GM19324 (cell line): ENCODE results near the gene LACRT.
"Not testable (repeated sequence)": the region's sequence is repeated elsewhere in the genome, so short reads cannot be mapped to it uniquely, and the experiment has no call there.

Source experiments
- ATAC-seq: cut with Tn5 transposase; IDR thresholded peaks from one replicate; pipeline ENCODE4 v1.9.1; 2021; ENCODE audit warnings: mild to moderate bottlenecking, moderate library complexity; ENCODE audit not compliant: unreplicated experiment, low FRiP score

The LACRT gene

DNA sequence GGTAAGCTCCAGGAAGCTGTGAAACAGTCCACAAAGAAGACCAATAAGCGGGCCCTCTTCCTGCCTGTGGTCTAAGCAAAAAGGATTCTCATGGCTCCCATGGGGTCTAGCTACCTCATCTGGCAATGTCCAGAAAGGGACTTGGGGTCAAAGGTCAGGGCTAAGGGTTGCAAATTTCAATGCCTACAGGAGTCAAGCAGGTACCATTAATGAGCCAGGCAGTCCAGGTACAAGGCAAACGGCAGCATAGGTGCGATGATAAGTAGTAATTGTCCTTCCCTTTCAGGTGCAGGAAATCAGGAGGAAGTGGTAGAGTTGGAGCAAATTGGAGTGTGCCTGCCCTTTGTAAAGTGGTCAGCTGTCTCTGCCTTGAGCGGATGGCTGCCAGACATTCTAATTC, 6.4 kb upstream of the LACRT start:
- ATAC-seq = no peak

DNA sequence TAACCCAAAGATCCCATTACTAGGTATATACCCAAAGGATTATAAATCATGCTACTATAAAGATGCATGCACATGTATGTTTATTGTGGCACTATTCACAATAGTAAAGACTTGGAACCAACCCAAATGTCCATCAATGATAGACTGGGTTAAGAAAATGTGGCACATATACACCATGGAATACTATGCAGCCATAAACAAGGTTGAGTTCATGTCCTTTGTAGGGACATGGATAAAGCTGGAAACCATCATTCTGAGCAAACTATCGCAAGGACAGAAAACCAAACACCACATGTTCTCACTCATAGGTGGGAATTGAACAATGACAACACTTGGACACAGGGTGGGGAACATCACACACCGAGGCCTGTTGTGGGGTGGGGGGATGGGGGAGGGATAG, 4.4 kb upstream of the LACRT start:
- not testable (repeated sequence) for ATAC-seq

DNA sequence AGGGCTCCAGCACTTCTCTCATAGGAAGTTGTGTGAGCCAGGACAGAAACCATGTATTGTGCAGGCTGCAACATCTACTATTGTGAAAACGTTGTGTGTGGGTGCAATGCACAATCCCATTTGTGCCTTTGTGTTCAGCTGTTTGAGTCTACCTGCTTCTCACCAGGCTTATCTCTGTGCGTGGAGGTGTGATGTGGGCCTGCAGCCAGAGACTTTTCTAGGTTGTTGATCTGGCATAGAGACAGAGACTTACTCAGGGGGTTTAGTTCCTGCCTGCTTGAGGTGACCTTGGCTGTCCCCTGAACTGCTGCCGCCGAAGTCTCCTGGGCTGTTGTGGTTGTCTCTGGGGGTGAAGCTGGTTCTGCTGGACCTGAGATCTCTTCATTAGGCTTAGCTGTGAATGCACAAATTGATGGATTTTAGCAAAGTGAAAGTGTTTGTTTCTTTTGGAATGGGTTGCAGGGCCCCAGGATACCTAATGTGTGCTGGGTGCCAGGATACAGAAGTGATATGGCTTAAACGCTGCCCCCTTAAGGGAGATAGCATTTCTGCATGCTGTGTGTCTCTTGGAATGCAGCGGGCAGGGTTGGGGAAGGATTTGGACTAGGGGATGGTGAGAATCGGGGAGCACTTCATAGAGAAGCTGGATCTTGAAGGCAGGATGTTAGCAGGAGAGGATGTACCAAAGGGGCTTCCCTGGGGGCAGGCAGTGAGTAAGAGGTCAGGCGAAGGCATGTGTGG, 2.5 kb downstream of the LACRT start:
- ATAC-seq = no peak

DNA sequence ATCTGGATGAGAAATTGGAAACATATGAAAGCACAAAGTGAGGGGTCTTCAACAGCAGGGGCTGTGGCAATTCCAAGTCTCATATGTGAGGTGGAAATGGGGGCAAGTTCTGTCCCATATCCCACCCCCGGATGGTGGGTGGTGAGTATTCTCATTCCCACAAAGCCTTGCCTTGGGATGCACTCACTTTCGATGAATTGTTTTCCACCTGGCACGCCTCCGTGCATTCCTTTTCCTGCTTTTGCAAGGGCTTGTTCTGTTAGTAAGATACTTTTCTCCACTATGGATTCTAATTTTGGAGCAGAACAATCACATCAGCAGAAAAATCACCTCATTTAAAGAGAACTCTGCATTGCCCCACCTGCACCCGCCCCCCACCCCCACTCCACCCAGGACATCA, 3.1 kb downstream of the LACRT start:
- ATAC-seq = no peak

DNA sequence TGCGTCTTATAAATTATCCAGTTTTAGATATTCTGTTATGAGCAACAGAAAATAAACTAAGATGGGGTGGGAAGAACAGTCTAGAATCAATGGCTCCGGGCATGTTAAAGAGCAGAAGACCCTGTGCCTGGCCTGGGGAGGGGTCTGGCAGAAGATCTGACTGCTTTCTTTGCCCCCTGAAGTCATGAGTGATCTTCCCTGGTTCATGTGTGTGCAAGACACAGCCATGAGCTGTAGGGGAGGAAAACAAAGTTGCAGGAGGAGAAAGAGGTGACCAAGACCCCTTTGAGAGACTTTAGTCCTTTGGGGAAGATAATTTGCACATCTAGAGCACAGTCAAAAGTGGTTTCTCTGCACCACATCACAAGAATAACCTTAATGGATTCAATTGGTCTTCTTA, 4.8 kb downstream of the LACRT start:
- no peak for ATAC-seq

DNA sequence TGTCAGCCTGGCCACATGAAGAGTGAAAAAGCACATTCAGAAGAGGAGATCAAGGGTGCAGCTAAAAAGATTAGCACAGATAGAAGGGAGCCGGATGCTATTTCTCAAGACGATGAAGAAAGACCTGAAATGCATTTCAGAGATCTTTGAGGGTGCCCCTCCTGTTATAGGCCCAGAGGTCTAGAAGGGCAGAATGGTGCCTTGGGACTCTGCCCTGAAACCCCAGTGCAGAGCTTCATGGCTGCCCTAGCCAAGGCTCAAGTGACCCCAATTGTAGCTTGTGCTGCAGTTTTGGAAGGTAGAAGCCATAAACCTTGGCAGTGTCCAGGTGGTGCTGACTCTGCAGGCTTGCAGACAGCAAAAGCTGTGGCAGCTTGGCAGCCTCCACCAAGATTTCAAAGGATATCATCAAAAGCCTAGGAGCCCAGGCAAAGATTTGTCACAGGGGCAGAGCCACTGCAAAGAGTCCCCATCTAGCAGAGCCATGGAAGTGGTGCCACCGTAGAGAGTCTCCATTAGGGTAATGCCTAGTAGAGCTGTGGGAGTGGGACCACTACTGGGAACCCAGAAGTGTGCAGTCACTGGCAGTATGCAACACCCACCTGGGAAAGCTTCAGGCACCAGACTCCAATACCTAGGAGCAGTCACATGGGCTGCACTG, 6.4 kb downstream of the LACRT start:
- no peak for ATAC-seq

DNA sequence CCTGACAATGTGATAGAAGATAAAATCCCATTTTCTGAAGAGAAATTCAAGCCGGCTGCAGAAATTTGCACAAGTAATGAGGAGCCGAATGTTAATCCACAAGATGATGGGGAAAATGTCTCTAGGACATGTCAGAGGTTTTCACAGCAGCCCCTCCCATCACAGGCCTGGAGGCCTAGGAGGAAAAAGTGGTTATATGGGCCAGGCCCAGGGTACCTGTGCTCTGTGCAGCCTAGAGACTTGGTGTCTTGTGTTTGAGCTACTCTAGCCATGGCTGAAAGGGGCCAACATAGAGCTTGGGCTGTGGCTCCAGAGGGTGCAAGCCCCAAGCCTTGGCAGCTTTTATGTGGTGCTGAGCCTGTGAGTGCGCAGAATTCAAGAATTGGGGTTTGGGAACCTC, 7.4 kb downstream of the LACRT start:
- ATAC-seq = no peak

DNA sequence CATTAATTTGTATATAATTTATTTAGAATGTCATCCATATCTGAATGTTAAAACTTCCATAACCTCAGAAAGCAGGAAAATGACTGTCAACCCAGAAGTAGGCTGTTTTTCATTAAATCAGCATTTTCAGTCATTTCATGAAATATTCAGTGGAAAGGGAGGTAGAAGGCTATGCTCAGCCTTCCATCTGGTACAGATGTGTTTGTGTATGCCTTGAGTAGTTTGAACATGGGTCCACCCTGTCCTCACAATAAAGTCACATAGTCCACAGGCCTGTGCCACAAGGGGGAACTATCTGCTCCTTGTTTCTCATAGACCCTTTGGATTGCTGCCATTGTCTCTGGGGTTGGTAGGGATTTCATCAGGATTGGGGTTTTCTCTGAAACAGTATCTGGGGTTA, 9.1 kb downstream of the LACRT start:
- no peak for ATAC-seq

DNA sequence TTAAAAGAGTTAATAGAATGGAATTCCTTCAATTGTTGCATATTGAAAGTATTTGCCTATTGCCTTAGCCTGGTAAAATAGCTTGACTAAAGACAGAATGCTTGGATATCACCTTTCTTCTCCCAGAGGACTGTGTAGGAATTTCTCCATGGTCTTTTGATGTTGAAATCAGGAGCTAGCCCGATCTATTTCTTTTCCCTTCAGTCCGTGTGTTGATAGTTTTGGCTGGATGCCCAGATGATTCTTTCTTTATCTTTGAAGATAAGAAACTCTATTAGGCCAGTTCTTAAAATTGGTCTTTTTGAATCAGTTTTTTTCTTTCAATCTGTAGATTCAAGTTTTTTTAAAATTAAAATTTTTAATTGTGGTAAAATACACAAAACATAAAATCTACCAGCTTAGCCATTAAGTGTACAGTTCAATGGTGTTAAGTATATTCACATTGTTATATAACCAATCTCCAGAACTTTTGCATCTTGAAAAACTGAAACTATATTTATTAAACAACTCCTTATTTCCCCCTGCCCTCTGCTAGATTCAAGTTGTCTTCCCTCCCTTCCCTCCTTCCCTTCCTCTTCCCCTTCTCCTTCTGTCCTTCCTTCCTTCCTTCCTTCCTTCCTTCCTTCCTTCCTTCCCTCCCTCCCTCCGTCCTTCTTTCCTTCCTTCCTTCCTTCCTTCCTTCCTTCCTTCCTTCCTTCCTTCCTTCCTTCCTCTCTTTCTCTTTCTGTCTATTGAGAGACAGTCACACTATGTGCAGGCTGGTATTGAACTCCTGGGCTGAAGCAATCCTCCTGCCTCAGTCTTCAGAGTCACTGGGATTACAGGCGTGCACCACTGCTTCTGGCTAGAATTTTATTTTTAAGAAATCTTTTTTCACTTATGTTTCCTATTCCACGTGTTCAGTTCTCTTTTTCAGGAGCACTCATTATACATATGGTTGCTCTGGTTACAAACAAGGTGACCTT, 10.1 kb downstream of the LACRT start:
- ATAC-seq = no peak

DNA sequence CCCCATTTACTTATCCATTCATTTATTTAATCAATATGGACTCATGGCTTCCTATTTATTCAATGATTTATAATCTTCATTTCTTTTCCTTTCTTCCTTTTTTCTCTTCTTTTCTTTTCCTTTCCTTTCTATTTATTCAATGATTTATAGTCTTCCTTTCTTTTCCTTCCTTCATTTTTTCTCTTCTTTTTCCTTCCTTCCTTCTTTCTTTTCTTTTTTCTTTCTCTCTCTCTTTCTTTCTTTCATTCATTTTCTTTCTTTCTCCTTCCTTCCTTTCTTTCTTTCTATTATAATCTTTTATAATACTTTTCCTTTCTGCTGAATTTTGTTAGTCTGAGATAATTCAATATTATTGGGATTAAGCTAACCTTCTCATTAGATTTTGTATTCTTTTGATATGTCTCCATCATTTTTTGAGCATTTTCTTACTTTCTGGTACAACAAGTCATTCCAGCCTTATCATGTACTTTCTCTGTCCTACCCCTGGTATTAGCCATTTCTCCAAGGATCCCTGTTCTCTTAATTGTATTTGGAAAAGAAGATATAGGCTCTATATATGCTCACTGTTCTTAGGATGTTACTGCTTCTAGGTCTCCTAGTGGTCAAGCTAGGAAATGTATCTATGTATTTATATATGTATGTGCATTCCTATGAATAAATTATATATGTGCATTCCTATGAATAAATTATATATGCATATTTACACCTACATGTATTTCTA, 12.1 kb downstream of the LACRT start:
- ATAC-seq = no peak

DNA sequence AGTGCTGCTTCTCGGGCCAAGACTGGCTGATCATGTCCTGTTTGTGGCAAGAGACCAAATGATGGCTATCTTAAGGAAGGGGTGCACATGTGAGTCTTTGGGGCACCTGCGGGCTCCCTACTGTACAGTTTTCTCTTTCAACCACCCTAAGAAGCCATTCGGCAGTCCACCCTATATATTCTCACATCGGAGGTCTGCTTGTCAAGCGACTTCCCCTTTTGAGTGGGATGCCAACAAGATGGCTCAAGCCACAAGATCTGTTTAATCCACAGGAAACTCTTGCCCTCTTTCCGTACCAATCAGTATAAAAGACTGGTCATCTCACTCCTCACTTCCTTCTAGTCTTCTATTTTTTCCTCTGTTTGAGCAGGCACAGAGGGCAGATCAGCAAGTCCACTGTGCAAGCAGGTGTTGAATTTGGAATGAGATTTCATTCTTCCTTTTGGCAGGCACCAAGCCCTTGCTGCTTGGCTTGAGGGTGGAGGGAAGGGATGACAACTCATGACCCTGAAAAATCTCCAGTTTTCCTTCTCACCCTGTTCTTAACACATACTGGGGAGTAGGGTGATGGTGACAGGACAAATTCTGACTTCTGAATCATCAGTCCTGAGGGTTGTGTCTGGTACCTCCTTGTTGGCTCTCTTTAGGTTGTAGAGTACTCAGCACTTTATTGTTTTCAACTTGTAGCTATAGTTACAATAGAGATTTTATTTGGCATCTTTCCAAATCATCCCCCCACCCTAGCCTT, 17.6 kb downstream of the LACRT start:
- ATAC-seq = no peak

DNA sequence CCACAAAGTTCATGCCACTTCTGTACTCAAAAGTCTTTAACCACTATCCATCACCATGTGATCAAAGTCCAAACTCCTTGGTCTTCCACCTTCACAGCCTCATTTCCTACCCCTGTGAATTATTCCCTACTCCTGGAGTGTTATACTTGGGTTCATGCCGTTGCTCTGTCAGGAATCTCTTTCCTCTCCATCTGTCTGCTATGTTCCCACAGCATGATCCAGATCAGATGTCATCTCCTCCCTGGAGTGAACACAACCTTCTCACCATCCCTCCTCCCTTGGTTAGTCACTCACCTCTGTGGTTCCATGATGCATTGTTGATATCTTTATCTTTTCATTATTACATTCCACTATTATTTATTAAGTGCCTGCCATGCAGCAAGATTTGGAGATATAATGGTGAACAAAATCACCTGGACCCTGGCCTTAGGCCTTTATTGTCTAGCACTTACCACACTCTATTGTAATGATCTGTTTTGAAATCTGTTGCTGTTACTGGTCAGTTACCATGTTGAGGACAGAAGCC, 22.4 kb downstream of the LACRT start:
- no peak for ATAC-seq

DNA sequence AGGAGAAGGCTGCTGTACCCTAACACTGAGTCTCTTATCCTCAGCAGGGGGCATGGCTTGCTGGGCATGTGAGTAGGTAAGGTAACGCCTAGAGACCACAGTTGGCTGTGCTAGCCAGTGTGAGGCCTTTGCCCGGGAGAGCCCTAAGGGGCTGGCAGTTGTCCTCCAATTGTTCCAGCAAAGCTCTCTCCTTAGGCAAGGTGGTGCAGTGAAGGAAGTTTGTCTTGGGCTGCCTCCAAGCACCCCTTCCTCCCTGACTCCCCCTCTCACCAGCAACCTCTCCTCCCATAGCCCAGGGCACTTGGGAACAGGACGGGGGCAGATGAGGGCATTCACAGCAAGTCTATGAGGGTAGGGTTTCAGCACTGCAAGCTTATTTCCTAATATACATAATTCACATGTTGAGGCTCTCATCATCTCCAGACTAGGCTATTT, 23.0 kb downstream of the LACRT start:
- ATAC-seq = no peak

DNA sequence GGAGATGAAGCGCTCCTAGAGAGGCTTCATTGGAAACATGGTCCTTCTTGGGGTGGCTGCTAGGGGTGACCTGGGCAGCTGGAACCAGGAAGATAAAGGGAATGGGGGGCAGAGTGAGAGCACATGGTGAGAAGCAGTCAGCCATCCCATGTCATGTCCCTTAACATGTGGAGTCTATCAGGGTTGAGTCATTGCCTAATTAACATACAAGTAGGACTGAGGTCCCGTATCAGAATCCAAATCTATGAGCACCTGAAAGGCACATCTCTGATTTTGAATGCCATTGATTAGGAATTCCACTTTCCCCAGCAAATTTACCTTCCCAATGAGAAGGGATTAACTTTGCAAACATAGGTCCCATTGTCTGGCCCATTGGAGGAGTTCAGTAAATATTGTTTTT, 25.9 kb downstream of the LACRT start:
- ATAC-seq = no peak

DNA sequence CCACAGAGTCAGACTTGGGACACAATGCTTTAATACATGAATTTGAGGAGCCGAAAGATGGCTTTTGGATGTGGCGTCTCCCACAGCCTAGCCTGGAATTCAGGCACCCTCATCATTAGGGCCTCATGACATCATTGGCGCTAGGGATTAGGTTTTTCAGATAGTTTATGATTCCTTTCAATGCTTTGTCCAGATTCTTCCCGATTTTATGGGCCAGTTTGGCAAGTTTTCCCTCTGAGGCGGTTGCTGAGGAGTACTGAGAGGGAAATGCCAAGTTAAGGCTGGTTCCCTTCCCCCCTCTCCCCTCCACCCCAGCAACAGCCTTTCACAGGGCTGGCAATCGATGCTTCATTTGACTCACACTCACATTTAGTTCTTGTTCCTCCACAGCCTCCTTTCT, 26.5 kb downstream of the LACRT start:
- no peak for ATAC-seq

DNA sequence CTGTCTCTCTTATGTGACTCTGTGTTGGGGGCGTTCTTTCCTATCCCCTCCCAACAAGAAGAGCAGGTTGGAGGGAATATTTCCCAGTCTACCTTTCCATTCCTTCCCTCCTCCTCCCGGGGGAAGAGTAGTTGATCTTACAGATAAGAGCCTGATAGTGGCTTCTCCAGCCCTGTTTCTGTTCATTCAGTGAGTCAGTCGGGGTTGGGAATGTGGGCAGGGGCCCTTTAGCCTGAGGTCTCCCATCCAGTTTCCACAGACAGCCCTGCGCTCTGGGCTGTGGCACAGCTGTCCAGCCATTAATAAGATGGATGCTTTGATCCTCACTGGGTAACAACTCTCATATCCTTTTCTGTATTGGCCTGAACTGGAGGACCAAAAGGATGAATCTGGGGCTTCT, 28.1 kb downstream of the LACRT start:
- ATAC-seq = no peak

DNA sequence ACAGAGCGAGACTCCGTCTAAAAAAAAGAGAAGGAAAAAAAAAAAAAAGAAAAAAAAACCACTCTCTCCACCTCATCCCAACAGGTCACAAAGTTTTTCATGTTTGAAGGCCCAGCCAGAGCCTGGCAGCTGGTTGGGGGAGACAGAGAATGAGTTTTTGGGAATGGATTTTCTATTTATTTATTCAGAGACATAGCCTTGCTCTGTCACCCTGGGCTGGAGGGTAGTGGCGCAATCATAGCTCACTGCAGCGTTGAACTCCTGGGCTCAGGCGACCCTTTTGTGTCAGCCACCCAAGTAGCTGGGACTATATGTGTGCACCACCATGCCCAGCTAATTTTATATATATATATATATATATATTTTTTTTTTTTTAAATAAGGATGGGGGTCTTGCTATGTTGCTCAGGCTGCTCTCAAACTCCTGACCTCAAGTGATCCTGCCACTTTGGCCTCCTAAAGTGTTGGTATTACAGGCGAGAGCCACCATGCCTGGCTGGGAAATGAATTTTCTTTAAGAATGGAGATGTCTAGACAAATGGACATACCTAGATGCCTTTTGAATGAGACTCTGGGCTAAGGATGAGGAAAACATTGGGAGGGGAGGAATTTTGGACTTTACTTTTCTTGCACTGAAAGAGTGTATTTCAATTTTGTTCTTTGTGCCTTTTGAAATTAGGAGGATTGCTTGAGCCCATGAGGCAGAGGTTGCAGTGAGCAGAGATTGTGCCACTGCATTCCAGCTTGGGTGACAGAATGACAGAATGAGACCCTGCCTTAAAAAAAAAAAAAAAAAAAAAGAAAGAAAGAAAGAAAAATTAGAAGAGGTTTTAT, 29.3 kb downstream of the LACRT start:
- ATAC-seq = no peak

DNA sequence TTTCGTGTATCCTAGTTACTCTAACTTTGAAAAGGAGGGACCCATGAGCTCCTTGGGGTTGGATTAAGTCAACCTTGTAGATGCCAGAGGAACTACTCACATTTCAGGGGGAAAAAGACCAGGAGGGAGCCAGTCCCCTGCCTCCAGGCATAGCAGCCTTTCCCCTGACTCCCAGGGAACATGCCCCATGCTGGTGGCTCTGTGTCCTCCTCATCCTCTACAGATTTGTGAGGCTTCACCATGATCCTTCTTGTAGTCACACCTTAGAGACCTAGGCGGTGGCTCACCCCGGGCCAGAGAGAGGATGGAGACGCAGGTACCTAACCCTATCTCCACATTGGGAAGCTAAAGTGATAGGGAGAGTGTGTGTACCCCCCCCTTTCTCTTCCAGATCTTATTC, 30.3 kb downstream of the LACRT start:
- ATAC-seq = no peak

DNA sequence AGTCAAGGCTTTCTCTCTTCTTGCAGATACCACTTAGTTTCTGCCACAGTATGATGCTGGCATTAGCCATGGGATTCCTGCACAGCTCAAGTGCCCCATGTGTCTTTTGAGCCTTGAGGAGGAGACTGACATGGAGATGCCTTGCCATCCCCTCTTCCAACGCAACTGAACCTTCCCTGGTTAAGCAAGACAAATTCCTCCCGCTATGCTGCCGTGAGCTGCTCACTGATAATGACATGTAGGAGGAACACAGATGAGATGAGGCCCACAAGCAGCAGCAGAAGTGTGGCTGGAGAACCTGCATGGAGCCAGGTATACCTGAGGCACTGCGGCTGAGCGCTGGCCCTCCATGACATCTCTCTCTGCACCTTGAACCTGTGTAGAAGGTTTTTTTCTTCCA, 30.8 kb downstream of the LACRT start:
- ATAC-seq = no peak
